Testis (tissue), 3 donors: ENCODE data around the gene YPEL3. TPM values are rescaled to one million over a fixed set of nuclear protein-coding genes. Genes with fewer than 3 reads are reported as not detected.

Source experiments
- DNase-seq: peaks from one replicate; pipeline ENCODE4 v3.0.0-alpha.2; 2019
- H3K27ac ChIP-seq, 2 donors: fragments of 200-600 bp; sonication (generic); one replicate each; pipeline ENCODE4 v1.5.1; 2019
- H3K27me3 ChIP-seq: fragments of 200-600 bp; sonication (generic); one replicate; pipeline ENCODE4 v1.5.1; 2019
- H3K36me3 ChIP-seq: fragments of 200-600 bp; sonication (generic); one replicate; pipeline ENCODE4 v1.5.1; 2017; ENCODE audit warnings: low read depth; ENCODE audit errors: missing control alignments
- H3K4me1 ChIP-seq: fragments of 200-600 bp; sonication (generic); one replicate; pipeline ENCODE4 v1.5.1; 2019
- H3K4me3 ChIP-seq, 2 donors: fragments of 200-600 bp; sonication (generic); one replicate each; pipeline ENCODE4 v1.5.1; 2017 to 2019
- H3K9me3 ChIP-seq: fragments of 200-600 bp; sonication (generic); one replicate; pipeline ENCODE4 v1.5.1; 2017
- CTCF ChIP-seq, 3 experiments: fragments of 450-650 bp in 2 of 3; fragments of 200-600 bp in 1 of 3; sonication (generic) in 1 of 3; IDR thresholded peaks; one replicate each; pipeline ENCODE4 v1.5.1; 2016 to 2019; ENCODE audit warnings: antibody characterized with exemption in 3 of 3, mild to moderate bottlenecking in 2 of 3, moderate library complexity in 1 of 3
- POLR2A ChIP-seq: fragments of 450-650 bp; IDR thresholded peaks from one replicate; pipeline ENCODE4 v1.6.1; 2017; ENCODE audit warnings: antibody characterized with exemption, mild to moderate bottlenecking, moderate library complexity
- WGBS, 2 donors: methylation state at CpG; one replicate each; pipeline ENCODE4 v1.1.5; 2018; 5-methylcytosine and 5-hydroxymethylcytosine counted together
- intact Hi-C: fragments of 100-400 bp; cut with DNase I; formaldehyde crosslinking; loops from one replicate; pipeline ENCODE4 v1.15.1; 2023; ENCODE audit warnings: low total_unique reads
- polyA plus RNA-seq: library from polyadenylated mRNA; stranded (reverse); fragments of 350-450 nt; fragmentation: Illumina TruSeq; extraction: RNeasy Lipid Tissue Mini Kit (QIAGEN cat#74804); gene quantifications from one replicate; pipeline ENCODE4 v1.2.3, GENCODE V29; 2014; ENCODE audit warnings: low read depth, low replicate concordance; ENCODE audit not compliant: insufficient read depth
- total RNA-seq, 2 donors: library from RNA; depleted of rRNA; stranded (reverse); fragments of >200 nt; gene quantifications; one replicate each; pipeline ENCODE4 v1.2.3, GENCODE V29; 2016

YPEL3 gene
- total and polyA plus RNA-seq, 3 donors from 2014 or later: 55.3 to 75.3 (median 69.4) TPM

GRCh38 chr16:30124985-30125379, 29.0 kb upstream of the YPEL3 start:
- no peaks in the 10 kb centered on the region for H3K27me3 ChIP-seq
- no peaks in the 10 kb centered on the region for H3K9me3 ChIP-seq
- peaks cover 20% of the 10 kb centered on the region for H3K4me1 ChIP-seq
- WGBS, 2 donors: 92% methylated on average over 2 to 4 of the region's 4 CpGs
- no peak for TF ChIP-seq CTCF (IDR thresholded peaks at IDR 0.05)
- intact Hi-C loops: loop anchor here (10.0 kb wide), 1 partner anchor 50 kb away; no protein-coding TSS in a partner anchor
- H3K27ac ChIP-seq: no peak overlapping the region
- DNase-seq: no peak
- no peaks in the 10 kb centered on the region for H3K36me3 ChIP-seq
- no peak overlapping the region for H3K4me3 ChIP-seq

GRCh38 chr16:30122604-30123160, 26.7 kb upstream of the YPEL3 start:
- WGBS, 2 donors: 2% methylated on average over 28 to 37 of the region's 42 CpGs
- Histone ChIP-seq H3K27ac (peak overlapping the region; percentile 90 to 93), H3K4me3 (peak overlapping the region; percentile 84 to 86), H3K27me3 (no peaks in the 10 kb centered on the region), H3K36me3 (no peaks in the 10 kb centered on the region), H3K9me3 (no peaks in the 10 kb centered on the region), H3K4me1 (peaks cover 20% of the 10 kb centered on the region)
- intact Hi-C loops: loop anchor here (10.0 kb wide), 1 partner anchor 52 kb away; no protein-coding TSS in a partner anchor
- TF ChIP-seq POLR2A (no peak), CTCF (IDR thresholded peaks at IDR 0.05) (no peak)
- DNase-seq: no peak

DNA sequence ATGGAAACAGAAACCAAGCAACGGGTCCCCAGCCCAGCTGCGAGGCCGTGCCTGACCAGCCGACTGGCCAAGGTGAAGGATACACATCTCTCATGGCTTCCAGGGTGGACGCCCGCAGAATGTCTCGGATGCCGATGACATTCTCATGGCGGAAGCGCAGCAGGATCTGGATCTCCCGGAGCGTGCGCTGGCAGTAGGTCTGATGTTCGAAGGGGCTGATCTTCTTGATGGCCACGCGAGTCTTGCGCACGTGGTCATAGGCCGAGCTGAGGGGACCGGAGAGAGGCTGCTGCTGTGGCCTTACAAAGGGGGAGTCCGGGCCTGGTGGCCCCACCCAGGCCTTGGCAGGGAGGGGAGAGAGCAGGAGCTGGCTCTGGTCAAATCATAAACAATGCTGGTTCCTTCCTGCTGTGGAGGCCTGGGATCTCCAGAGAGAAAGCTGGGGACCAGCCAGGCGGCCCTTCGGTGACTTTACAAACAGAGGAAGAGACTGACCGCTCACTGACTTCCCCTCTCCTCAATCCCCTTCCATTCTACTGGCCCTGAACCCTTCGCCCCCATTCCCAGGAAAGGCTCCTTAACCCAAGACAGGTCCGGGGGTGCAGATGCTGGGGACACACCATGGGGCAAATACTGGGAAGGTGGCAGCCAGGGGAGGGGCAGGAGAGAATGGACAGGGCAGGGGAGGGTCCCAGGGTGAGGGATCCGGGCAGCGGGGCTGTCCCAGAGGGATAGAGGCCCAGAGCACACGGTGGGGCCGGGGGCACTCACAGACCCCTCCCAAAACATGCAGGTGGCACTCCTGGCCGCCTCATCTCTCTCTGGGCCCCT, 25.9 kb upstream of the YPEL3 start:
- TF ChIP-seq POLR2A (no peak), CTCF (IDR thresholded peaks at IDR 0.05) (no peak)
- 26 to 39% methylated on average over 22 to 31 of the region's 31 CpGs for WGBS, 2 donors

DNA sequence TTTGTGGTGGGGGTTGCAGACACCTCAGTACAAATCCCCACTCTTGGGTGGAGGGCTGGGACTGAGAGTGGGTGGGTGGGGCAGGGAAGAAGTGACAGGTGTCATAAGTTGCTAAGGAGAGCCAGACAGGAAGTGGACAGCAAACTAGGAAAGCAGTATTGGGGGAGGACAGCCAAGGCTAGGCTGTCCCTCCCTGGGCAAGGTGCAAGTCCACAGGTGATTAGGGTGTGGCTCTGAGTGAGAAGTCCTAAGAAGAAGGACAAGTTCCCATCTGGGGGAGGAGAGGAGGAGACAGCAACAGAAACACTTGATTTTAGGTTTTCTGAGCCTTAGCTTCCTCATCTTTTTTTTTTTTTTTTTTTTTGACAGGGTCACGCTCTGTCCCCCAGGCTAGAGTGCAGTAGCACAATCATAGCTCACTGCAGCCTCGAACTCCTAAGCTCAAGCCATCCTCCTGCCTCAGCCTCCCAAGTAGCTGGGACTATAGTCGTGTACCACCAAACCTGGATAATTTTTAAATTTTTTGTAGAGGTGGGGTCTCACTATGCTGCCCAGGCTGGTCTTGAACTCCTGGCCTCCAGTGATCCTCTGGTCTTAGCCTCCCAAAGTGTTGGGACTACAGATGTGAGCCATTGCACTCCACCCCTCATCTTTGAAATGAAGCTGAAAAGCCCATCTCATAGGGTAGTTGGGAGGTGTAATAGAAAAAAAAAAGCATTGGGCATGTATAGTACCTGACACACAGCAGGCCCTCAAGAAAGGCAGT, 24.5 kb upstream of the YPEL3 start:
- intact Hi-C loops: loop anchor here (10.0 kb wide), 1 partner anchor 54 kb away; no protein-coding TSS in a partner anchor
- no peaks in the 10 kb centered on the region for H3K36me3 ChIP-seq
- TF ChIP-seq CTCF (IDR thresholded peaks at IDR 0.05): no peak
- no peak for TF ChIP-seq POLR2A
- no peak overlapping the region for H3K27ac ChIP-seq
- no peaks in the 10 kb centered on the region for H3K9me3 ChIP-seq
- DNase-seq: no peak
- H3K4me3 ChIP-seq: no peak overlapping the region
- H3K27me3 ChIP-seq: no peaks in the 10 kb centered on the region
- H3K4me1 ChIP-seq: peaks cover 20% of the 10 kb centered on the region
- 89 to 100% methylated on average over 3 of the region's 3 CpGs for WGBS, 2 donors

More for the DNA sequence above, 25.9 kb upstream of the YPEL3 start:
- H3K27me3 ChIP-seq: no peaks in the 10 kb centered on the region
- intact Hi-C loops: loop anchor here (10.0 kb wide), 1 partner anchor 53 kb away; no protein-coding TSS in a partner anchor
- DNase-seq: peak; percentile 69
- no peaks in the 10 kb centered on the region for H3K36me3 ChIP-seq
- H3K9me3 ChIP-seq: no peaks in the 10 kb centered on the region
- H3K4me1 ChIP-seq: peaks cover 20% of the 10 kb centered on the region
- peak overlapping the region; percentile 84 to 86 for H3K4me3 ChIP-seq
- peak overlapping the region; percentile 90 to 93 for H3K27ac ChIP-seq
